HS-27A (cell line): ENCODE results near the gene EARS2.
"Not testable (repeated sequence)": the region's sequence is repeated elsewhere in the genome, so short reads cannot be mapped to it uniquely, and the experiment has no call there.

Source experiments
- DNase-seq: peaks from one replicate; pipeline ENCODE4 v3.0.0-alpha.2; 2012; ENCODE audit warnings: low read depth, missing footprints

The EARS2 gene

GRCh38 chr16:23556881-23557778 is at the start of gene EARS2, which contains the start of gene UBFD1:
EARS2 (minus strand) TSS chr16:23557350; CDS start chr16:23557343, 7 bp downstream.
UBFD1 (plus strand) TSS chr16:23557727; CDS start chr16:23557743, 16 bp downstream.
- peak; percentile 91 for DNase-seq

GRCh38 chr16:23597003-23597756 is 40.0 kb upstream of the EARS2 start:
- no peak for DNase-seq

GRCh38 chr16:23595951-23596720 is 39.0 kb upstream of the EARS2 start, which contains the start of gene NDUFAB1:
NDUFAB1 (minus strand) TSS chr16:23596316; CDS start chr16:23596290, 26 bp downstream.
- peak; percentile 40 for DNase-seq

- no peak for DNase-seq
These were observed 38.2 kb upstream of the EARS2 start for GRCh38 chr16:23595246-23595950.

- no peak for DNase-seq
These were observed 37.0 kb upstream of the EARS2 start for GRCh38 chr16:23594186-23594585.

GRCh38 chr16:23590181-23590580 is 33.0 kb upstream of the EARS2 start:
- DNase-seq = no peak

- peak; percentile 87 for DNase-seq
These were observed 30.6 kb upstream of the EARS2 start for GRCh38 chr16:23587726-23588125.

- no peak for DNase-seq
These were observed 27.3 kb upstream of the EARS2 start for GRCh38 chr16:23584186-23585076.

- not testable (repeated sequence) for DNase-seq
These were observed 26.1 kb upstream of the EARS2 start for GRCh38 chr16:23583271-23583670.

- no peak for DNase-seq
These were observed 24.6 kb upstream of the EARS2 start for GRCh38 chr16:23581764-23582163.

- DNase-seq = no peak
These were observed 23.2 kb upstream of the EARS2 start for GRCh38 chr16:23580391-23580790.

- DNase-seq = no peak
These were observed 22.2 kb upstream of the EARS2 start for GRCh38 chr16:23579371-23579770.

- no peak for DNase-seq
These were observed 21.1 kb upstream of the EARS2 start for GRCh38 chr16:23578101-23578830.

- DNase-seq = no peak
These were observed 20.3 kb upstream of the EARS2 start for GRCh38 chr16:23577493-23577892.

GRCh38 chr16:23575834-23576233 is 18.7 kb upstream of the EARS2 start:
- DNase-seq = no peak

- DNase-seq = no peak
These were observed 16.7 kb upstream of the EARS2 start for GRCh38 chr16:23573817-23574216.

GRCh38 chr16:23572394-23572793 is 15.2 kb upstream of the EARS2 start:
- no peak for DNase-seq

- DNase-seq = no peak
These were observed 14.7 kb upstream of the EARS2 start for GRCh38 chr16:23571895-23572294.

GRCh38 chr16:23570992-23571632 is 14.0 kb upstream of the EARS2 start:
- no peak for DNase-seq
